Kidney epithelial cell (primary cell): ENCODE results near the gene NOP10. TPM values are rescaled to one million over a fixed set of nuclear protein-coding genes. Genes with fewer than 3 reads are reported as not detected.

ENCODE experiments used
- DNase-seq: peaks from one replicate; pipeline ENCODE4 v3.0.0-alpha.2; 2010; ENCODE audit warnings: low read depth
- H3K27me3 ChIP-seq: 2 replicates; pipeline ENCODE4 v1.6.0; 2011; ENCODE audit warnings: low read length; ENCODE audit not compliant: control insufficient read depth, insufficient read depth
- H3K36me3 ChIP-seq: 2 replicates; pipeline ENCODE4 v1.5.1; 2011; ENCODE audit warnings: low read length; ENCODE audit not compliant: control insufficient read depth, insufficient read depth
- H3K4me3 ChIP-seq: 2 replicates; pipeline ENCODE4 v1.5.1; 2011; ENCODE audit warnings: low read depth, mild to moderate bottlenecking, control low read depth, low read length
- CTCF ChIP-seq: IDR thresholded peaks from 2 replicates; pipeline ENCODE4 v1.5.1; 2011; ENCODE audit warnings: mild to moderate bottlenecking, moderate library complexity, low read length, control low read depth, inconsistent platforms; ENCODE audit not compliant: insufficient read depth, poor library complexity, severe bottlenecking
- total RNA-seq: library from RNA; depleted of rRNA; stranded (reverse); fragments of >200 nt; gene quantifications from 2 replicates; pipeline ENCODE4 v1.2.3, GENCODE V29; 2015

Gene NOP10
- total RNA-seq, 1 donor from 2014 or later = 355 TPM

GRCh38 chr15:34297059-34297458 is 45.9 kb downstream of the NOP10 start:
- Histone ChIP-seq H3K36me3 (no peaks in the 10 kb centered on the region), H3K4me3 (no peak overlapping the region), H3K27me3 (no peaks in the 10 kb centered on the region)
- TF ChIP-seq CTCF = no peak
- DNase-seq = no peak

- no peak for DNase-seq
- no peak for TF ChIP-seq CTCF
- no peaks in the 10 kb centered on the region for H3K36me3 ChIP-seq
- no peak overlapping the region for H3K4me3 ChIP-seq
- H3K27me3 ChIP-seq = no peaks in the 10 kb centered on the region
Observed at GRCh38 chr15:34292621-34293020, 50.3 kb downstream of the NOP10 start.

Other genes starting within 250 kb of the NOP10 start
- gene EMC7, start 241.3 kb downstream of the NOP10 start, total RNA-seq = 58.8 and 60.0 TPM in 2 replicates
- gene PGBD4, start 241.1 kb downstream of the NOP10 start, total RNA-seq = 0.71 and 0.96 TPM in 2 replicates
- 39.1 and 43.4 TPM in 2 replicates for gene KATNBL1, start 133.0 kb downstream of the NOP10 start, total RNA-seq
- 216 and 298 TPM in 2 replicates for gene EMC4, start 118.1 kb downstream of the NOP10 start, total RNA-seq
- gene SLC12A6, start 5.4 kb downstream of the NOP10 start, total RNA-seq = 15.2 and 16.4 TPM in 2 replicates
- gene NUTM1, start 179 bp upstream of the NOP10 start, total RNA-seq = not detected in 2 replicates
- 21.1 and 26.2 TPM in 2 replicates for gene LPCAT4, start 24.1 kb upstream of the NOP10 start, total RNA-seq
- 21.8 and 22.9 TPM in 2 replicates for gene GOLGA8A, start 94.7 kb upstream of the NOP10 start, total RNA-seq
- 45.2 and 59.3 TPM in 2 replicates for gene GOLGA8B, start 240.5 kb upstream of the NOP10 start, total RNA-seq